HL-60 (cell line): ENCODE data around the gene IFITM1.

Experiments
- POLR2AphosphoS5 ChIP-seq: IDR thresholded peaks from 2 replicates; pipeline ENCODE4 v1.6.1; 2012; ENCODE audit warnings: low read depth
- SPI1 ChIP-seq: IDR thresholded peaks from 2 replicates; pipeline ENCODE4 v1.6.1; 2012; ENCODE audit warnings: low read depth, mild to moderate bottlenecking, borderline replicate concordance
- TF ChIP-seq, protein P1 (sequence below): IDR thresholded peaks from one replicate; pipeline ENCODE4 v1.5.1; 2011; ENCODE audit warnings: low read length, control low read depth, inconsistent platforms; ENCODE audit not compliant: insufficient read depth

DNA sequence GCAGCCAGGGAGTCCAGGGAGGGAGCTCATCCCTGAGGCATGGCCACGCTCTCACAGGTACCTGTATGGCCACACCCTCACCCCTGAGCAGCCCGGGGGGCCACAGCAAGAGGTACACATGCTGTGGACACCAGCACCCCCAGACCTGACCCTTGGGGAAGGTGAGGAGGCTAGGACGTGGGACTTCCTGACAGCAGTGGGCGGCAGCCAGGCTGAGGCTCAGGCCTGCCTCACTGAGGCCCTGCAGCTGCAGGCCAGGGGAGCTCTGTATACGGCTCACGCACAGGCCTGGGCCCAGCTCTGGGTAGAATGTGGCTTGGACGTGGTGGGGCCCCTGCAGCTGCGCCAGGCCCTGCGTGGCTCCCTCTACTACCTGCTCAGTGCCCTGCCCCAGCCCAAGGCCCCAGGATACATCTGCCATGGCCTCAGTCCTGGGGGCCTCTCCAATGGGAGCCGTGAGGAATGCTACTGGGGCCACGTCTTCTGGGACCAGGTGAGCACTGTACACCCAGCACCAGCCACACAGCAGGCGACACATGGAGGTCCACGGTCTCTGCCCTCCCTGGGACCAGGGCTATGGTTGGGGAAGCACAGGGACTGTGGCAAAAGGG, 23.1 kb upstream of the IFITM1 start:
- TF ChIP-seq, protein P1, sequence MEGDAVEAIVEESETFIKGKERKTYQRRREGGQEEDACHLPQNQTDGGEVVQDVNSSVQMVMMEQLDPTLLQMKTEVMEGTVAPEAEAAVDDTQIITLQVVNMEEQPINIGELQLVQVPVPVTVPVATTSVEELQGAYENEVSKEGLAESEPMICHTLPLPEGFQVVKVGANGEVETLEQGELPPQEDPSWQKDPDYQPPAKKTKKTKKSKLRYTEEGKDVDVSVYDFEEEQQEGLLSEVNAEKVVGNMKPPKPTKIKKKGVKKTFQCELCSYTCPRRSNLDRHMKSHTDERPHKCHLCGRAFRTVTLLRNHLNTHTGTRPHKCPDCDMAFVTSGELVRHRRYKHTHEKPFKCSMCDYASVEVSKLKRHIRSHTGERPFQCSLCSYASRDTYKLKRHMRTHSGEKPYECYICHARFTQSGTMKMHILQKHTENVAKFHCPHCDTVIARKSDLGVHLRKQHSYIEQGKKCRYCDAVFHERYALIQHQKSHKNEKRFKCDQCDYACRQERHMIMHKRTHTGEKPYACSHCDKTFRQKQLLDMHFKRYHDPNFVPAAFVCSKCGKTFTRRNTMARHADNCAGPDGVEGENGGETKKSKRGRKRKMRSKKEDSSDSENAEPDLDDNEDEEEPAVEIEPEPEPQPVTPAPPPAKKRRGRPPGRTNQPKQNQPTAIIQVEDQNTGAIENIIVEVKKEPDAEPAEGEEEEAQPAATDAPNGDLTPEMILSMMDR, result no peak
- TF ChIP-seq POLR2AphosphoS5 (no peak), SPI1 (no peak)
